PFSK-1 (cell line): Measurements from ENCODE around the gene SCN2B.

Experiments used
- REST ChIP-seq, 2 experiments: IDR thresholded peaks; 2 replicates each; pipeline versions ENCODE4 v1.6.1 to v1.8.0; 2011 to 2012; ENCODE audit warnings: low read depth in 2 of 2, low read length in 2 of 2, control low read depth in 1 of 2, inconsistent platforms in 1 of 2, mild to moderate bottlenecking in 1 of 2, moderate library complexity in 1 of 2; ENCODE audit not compliant: insufficient read depth in 1 of 2
- TAF1 ChIP-seq: IDR thresholded peaks from 2 replicates; pipeline ENCODE4 v1.6.1; 2012; ENCODE audit warnings: low read length, control low read depth, borderline replicate concordance; ENCODE audit not compliant: insufficient read depth

DNA sequence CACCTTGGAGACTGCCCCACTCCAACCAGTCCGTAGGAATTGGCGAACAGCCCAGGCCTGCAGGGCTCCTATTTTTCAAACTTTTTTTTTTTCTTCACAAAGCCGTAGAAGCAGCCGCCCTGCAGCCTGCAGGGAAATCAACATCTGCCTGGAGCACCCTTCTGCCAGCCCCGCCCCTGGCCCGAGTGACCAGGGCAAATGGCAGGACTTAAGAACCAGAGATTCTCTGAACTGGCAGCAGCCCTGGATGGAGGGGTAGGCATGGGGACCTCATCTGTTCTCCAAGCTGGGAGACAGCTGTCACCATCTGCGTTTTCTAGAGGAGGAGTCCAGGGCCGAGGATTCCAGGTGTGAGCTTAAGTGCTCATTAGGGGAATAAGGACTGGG is 5.6 kb downstream of the SCN2B start:
- TF ChIP-seq REST (IDR thresholded peaks at IDR 0.05; ENCODE audit: insufficient read depth in 1 of 2, low read depth in 2 of 2, low read length in 2 of 2) (no peak), TAF1 (no peak)
